Measurements from ENCODE around the gene PPIF.
A peak's percentile ranks its signal among the peaks of the same experiment; 100 is the strongest.

The PPIF gene

DNA sequence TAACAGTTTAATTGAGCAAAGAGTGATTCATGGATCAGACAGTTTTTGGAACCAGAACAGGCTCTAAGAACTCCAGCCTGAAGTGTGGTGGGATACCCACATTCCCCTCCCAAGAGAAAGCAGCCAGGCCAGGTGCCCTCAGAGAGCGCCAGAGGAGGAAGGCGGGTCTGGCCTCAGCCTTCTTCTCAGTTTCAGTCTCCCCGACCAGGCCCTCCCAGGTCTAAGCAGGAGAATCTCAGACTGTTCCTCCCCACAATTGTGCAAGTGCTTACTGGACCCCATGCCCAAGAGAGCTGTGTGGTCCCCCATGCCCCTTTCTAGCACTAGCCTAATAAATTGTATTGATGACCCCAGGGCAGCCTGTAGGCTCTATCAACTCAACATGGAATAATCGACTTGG, 25.6 kb downstream of the PPIF start:
- ATAC-seq = no peak
- no peak for TF ChIP-seq ZNF70 (CRISPR knock-in tag; IDR thresholded peaks at IDR 0.05)
- TF ChIP-seq ZFP3 (CRISPR knock-in tag; IDR thresholded peaks at IDR 0.05) = no peak
- no peak for TF ChIP-seq TOX (CRISPR knock-in tag; IDR thresholded peaks at IDR 0.05; ENCODE audit: borderline replicate concordance)
- no peak for TF ChIP-seq PPARA (CRISPR knock-in tag; IDR thresholded peaks at IDR 0.05; ENCODE audit: borderline replicate concordance)
- TF ChIP-seq OSR1 (CRISPR knock-in tag; IDR thresholded peaks at IDR 0.05) = no peak
- TF ChIP-seq, protein P1, sequence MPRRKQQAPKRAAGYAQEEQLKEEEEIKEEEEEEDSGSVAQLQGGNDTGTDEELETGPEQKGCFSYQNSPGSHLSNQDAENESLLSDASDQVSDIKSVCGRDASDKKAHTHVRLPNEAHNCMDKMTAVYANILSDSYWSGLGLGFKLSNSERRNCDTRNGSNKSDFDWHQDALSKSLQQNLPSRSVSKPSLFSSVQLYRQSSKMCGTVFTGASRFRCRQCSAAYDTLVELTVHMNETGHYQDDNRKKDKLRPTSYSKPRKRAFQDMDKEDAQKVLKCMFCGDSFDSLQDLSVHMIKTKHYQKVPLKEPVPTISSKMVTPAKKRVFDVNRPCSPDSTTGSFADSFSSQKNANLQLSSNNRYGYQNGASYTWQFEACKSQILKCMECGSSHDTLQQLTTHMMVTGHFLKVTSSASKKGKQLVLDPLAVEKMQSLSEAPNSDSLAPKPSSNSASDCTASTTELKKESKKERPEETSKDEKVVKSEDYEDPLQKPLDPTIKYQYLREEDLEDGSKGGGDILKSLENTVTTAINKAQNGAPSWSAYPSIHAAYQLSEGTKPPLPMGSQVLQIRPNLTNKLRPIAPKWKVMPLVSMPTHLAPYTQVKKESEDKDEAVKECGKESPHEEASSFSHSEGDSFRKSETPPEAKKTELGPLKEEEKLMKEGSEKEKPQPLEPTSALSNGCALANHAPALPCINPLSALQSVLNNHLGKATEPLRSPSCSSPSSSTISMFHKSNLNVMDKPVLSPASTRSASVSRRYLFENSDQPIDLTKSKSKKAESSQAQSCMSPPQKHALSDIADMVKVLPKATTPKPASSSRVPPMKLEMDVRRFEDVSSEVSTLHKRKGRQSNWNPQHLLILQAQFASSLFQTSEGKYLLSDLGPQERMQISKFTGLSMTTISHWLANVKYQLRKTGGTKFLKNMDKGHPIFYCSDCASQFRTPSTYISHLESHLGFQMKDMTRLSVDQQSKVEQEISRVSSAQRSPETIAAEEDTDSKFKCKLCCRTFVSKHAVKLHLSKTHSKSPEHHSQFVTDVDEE (CRISPR knock-in tag; IDR thresholded peaks at IDR 0.05) = no peak

DNA sequence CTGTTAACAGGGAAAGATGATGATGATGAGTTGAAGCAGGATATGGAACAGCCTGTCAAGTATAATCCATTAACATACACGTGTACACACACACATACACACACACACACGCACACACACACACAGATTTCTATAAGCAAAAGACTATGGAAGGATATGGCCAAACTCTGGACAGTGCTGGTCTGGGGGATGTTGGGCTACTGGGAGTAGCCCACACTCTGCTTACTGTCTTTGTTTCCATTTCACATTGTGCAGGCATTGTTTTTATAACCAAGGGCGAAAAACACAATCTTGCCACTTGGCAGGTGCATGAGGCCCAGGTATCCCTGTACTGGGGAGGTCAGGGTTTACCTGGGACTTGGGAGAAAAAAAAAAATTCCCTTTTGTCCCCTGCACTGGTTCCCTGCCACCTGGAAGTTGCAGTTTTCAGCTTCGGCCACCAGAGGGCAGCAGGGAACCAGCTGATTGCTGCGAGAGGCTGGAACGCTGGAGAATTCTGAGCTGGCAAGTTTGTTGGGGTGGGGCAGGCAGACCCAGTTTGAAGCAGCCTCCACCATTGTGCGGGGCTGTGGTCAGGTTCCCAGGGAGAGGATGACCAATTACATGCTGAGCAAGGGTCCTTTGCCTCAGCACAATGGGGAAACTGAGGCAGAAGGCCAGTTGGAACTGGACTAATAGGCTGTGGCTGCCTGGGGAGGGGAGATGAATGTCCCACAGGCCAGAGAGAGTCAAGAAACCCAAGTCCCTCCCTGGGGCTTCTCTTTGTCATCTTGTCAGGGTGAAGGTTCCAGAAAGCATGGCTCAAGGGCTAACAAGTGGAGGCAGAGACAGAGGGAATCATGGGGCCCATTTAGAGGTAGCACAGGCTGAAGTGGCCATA, 27.3 kb downstream of the PPIF start:
- ATAC-seq = peak; percentile 85
- TF ChIP-seq, protein P2, sequence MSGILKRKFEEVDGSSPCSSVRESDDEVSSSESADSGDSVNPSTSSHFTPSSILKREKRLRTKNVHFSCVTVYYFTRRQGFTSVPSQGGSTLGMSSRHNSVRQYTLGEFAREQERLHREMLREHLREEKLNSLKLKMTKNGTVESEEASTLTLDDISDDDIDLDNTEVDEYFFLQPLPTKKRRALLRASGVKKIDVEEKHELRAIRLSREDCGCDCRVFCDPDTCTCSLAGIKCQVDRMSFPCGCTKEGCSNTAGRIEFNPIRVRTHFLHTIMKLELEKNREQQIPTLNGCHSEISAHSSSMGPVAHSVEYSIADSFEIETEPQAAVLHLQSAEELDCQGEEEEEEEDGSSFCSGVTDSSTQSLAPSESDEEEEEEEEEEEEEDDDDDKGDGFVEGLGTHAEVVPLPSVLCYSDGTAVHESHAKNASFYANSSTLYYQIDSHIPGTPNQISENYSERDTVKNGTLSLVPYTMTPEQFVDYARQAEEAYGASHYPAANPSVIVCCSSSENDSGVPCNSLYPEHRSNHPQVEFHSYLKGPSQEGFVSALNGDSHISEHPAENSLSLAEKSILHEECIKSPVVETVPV (CRISPR knock-in tag; IDR thresholded peaks at IDR 0.05) = no peak
- TF ChIP-seq TCF4 (CRISPR knock-in tag; IDR thresholded peaks at IDR 0.05; ENCODE audit: borderline replicate concordance) (no peak), OSR1 (CRISPR knock-in tag; IDR thresholded peaks at IDR 0.05) (no peak), TOX (CRISPR knock-in tag; IDR thresholded peaks at IDR 0.05; ENCODE audit: borderline replicate concordance) (no peak), BACH2 (CRISPR knock-in tag; IDR thresholded peaks at IDR 0.05; ENCODE audit: borderline replicate concordance) (no peak), SNAI2 (CRISPR knock-in tag; IDR thresholded peaks at IDR 0.05) (no peak), PPARA (CRISPR knock-in tag; IDR thresholded peaks at IDR 0.05; ENCODE audit: borderline replicate concordance) (no peak), ZNF70 (CRISPR knock-in tag; IDR thresholded peaks at IDR 0.05) (no peak), RARB (CRISPR knock-in tag; IDR thresholded peaks at IDR 0.05) (no peak), ARNTL (CRISPR knock-in tag; IDR thresholded peaks at IDR 0.05; ENCODE audit: borderline replicate concordance, low read depth) (no peak)
- TF ChIP-seq, protein P3, sequence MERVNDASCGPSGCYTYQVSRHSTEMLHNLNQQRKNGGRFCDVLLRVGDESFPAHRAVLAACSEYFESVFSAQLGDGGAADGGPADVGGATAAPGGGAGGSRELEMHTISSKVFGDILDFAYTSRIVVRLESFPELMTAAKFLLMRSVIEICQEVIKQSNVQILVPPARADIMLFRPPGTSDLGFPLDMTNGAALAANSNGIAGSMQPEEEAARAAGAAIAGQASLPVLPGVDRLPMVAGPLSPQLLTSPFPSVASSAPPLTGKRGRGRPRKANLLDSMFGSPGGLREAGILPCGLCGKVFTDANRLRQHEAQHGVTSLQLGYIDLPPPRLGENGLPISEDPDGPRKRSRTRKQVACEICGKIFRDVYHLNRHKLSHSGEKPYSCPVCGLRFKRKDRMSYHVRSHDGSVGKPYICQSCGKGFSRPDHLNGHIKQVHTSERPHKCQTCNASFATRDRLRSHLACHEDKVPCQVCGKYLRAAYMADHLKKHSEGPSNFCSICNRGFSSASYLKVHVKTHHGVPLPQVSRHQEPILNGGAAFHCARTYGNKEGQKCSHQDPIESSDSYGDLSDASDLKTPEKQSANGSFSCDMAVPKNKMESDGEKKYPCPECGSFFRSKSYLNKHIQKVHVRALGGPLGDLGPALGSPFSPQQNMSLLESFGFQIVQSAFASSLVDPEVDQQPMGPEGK (CRISPR knock-in tag; IDR thresholded peaks at IDR 0.05; ENCODE audit: borderline replicate concordance) = no peak
- TF ChIP-seq, protein P4, sequence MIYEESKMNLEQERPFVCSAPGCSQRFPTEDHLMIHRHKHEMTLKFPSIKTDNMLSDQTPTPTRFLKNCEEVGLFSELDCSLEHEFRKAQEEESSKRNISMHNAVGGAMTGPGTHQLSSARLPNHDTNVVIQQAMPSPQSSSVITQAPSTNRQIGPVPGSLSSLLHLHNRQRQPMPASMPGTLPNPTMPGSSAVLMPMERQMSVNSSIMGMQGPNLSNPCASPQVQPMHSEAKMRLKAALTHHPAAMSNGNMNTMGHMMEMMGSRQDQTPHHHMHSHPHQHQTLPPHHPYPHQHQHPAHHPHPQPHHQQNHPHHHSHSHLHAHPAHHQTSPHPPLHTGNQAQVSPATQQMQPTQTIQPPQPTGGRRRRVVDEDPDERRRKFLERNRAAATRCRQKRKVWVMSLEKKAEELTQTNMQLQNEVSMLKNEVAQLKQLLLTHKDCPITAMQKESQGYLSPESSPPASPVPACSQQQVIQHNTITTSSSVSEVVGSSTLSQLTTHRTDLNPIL (CRISPR knock-in tag; IDR thresholded peaks at IDR 0.05; ENCODE audit: low read depth) = no peak

DNA sequence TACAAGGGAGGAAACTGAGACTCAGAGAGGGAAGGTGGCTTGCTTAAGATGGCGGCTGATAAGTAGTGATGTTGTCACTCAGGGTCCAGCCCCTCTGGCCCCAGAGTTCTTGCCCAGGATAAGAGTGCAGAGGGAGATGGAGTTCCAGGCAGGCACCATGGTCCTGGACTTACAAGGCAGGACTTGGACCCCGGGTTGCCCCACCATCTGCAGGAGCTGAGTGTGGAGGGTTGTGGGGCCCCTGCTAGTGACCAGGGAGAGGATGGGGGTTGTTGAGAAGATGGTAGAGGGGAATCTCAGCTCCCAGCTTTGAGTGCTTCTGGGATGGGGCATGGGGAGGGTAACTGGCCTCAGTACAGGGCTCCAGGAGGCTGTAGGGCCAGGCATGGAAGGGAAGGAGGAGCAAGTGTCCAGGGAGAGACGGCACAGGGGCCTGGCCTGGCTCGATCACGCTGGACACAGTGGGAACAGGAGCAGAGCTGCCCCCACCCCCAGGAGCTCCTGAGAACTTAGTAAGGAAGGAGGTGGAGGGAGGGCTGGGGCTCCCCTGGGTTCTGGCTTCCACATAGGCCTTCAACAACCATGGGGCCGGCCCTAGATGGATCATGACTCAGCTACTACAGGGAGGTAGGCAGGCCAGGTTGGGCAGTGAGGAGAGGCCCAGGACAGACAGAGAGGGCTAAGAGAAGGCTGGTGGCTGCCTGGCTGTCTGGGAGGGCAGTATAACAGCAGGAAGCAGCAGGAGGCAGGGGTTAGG, 28.2 kb downstream of the PPIF start:
- peak; percentile 63 for ATAC-seq
- TF ChIP-seq, protein P5, sequence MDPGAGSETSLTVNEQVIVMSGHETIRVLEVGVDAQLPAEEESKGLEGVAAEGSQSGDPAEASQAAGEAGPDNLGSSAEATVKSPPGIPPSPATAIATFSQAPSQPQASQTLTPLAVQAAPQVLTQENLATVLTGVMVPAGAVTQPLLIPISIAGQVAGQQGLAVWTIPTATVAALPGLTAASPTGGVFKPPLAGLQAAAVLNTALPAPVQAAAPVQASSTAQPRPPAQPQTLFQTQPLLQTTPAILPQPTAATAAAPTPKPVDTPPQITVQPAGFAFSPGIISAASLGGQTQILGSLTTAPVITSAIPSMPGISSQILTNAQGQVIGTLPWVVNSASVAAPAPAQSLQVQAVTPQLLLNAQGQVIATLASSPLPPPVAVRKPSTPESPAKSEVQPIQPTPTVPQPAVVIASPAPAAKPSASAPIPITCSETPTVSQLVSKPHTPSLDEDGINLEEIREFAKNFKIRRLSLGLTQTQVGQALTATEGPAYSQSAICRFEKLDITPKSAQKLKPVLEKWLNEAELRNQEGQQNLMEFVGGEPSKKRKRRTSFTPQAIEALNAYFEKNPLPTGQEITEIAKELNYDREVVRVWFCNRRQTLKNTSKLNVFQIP (CRISPR knock-in tag; IDR thresholded peaks at IDR 0.05; ENCODE audit: borderline replicate concordance, low read depth) = no peak
- TF ChIP-seq ZC3H10 (CRISPR knock-in tag; IDR thresholded peaks at IDR 0.05) (no peak), ZNF70 (CRISPR knock-in tag; IDR thresholded peaks at IDR 0.05) (no peak), RARB (CRISPR knock-in tag; IDR thresholded peaks at IDR 0.05) (no peak), PPARA (CRISPR knock-in tag; IDR thresholded peaks at IDR 0.05; ENCODE audit: borderline replicate concordance) (no peak), CSDC2 (CRISPR knock-in tag; IDR thresholded peaks at IDR 0.05) (no peak), ZFP3 (CRISPR knock-in tag; IDR thresholded peaks at IDR 0.05) (no peak), SNAI2 (CRISPR knock-in tag; IDR thresholded peaks at IDR 0.05) (no peak), ARNTL (CRISPR knock-in tag; IDR thresholded peaks at IDR 0.05; ENCODE audit: borderline replicate concordance, low read depth) (no peak), OSR1 (CRISPR knock-in tag; IDR thresholded peaks at IDR 0.05) (no peak), TCF4 (CRISPR knock-in tag; IDR thresholded peaks at IDR 0.05; ENCODE audit: borderline replicate concordance) (no peak), ZFP30 (CRISPR knock-in tag; IDR thresholded peaks at IDR 0.05) (no peak), ESRRG (CRISPR knock-in tag; IDR thresholded peaks at IDR 0.05) (no peak), TOX (CRISPR knock-in tag; IDR thresholded peaks at IDR 0.05; ENCODE audit: borderline replicate concordance) (no peak)
- TF ChIP-seq, protein P3 (CRISPR knock-in tag; IDR thresholded peaks at IDR 0.05; ENCODE audit: borderline replicate concordance) = no peak
- TF ChIP-seq, protein P1 (CRISPR knock-in tag; IDR thresholded peaks at IDR 0.05) = no peak
